IPS-18c (cell line): ENCODE measurements around the gene SEMA6B.
"Not testable (repeated sequence)": the region's sequence is repeated elsewhere in the genome, so short reads cannot be mapped to it uniquely, and the experiment has no call there.

ENCODE experiments used
- H3K4me3 ChIP-seq: 2 replicates; pipeline ENCODE4 v1.7.0; 2013; ENCODE audit warnings: low read depth, mild to moderate bottlenecking, low read length, moderate library complexity; ENCODE audit not compliant: insufficient read depth
- H3K9me3 ChIP-seq: one replicate; pipeline ENCODE4 v1.6.1; 2013; ENCODE audit warnings: mild to moderate bottlenecking, low read length, moderate library complexity; ENCODE audit not compliant: control insufficient read depth, insufficient read depth

The SEMA6B gene

GRCh38 chr19:4578552-4579248 is 19.2 kb upstream of the SEMA6B start:
- H3K9me3 ChIP-seq, result no peaks in the 10 kb centered on the region
- H3K4me3 ChIP-seq, result no peak overlapping the region; the same call in 1 of the 2 replicates

GRCh38 chr19:4577020-4577782 is 17.7 kb upstream of the SEMA6B start:
- no peak overlapping the region for H3K4me3 ChIP-seq

GRCh38 chr19:4576016-4576933 is 16.8 kb upstream of the SEMA6B start:
- Histone ChIP-seq H3K9me3 (no peaks in the 10 kb centered on the region), H3K4me3 (no peak overlapping the region)

More at GRCh38 chr19:4577020-4577782, 17.7 kb upstream of the SEMA6B start:
- H3K9me3 ChIP-seq, result no peaks in the 10 kb centered on the region

GRCh38 chr19:4575267-4576015 is 16.0 kb upstream of the SEMA6B start:
- peak overlapping the region; percentile 11 for H3K4me3 ChIP-seq
- no peaks in the 10 kb centered on the region for H3K9me3 ChIP-seq

- no peaks in the 10 kb centered on the region for H3K9me3 ChIP-seq
- H3K4me3 ChIP-seq, result no peak overlapping the region
Observed at GRCh38 chr19:4573682-4574081, 14.2 kb upstream of the SEMA6B start.

GRCh38 chr19:4571305-4571917 is 11.9 kb upstream of the SEMA6B start:
- no peaks in the 10 kb centered on the region for H3K9me3 ChIP-seq

GRCh38 chr19:4570916-4571304 is 11.4 kb upstream of the SEMA6B start:
- no peak overlapping the region for H3K4me3 ChIP-seq
- no peaks in the 10 kb centered on the region for H3K9me3 ChIP-seq

More at GRCh38 chr19:4571305-4571917, 11.9 kb upstream of the SEMA6B start:
- H3K4me3 ChIP-seq, result no peak overlapping the region

- Histone ChIP-seq H3K4me3 (no peak overlapping the region), H3K9me3 (no peaks in the 10 kb centered on the region)
Observed at GRCh38 chr19:4570402-4570801, 10.9 kb upstream of the SEMA6B start.

GRCh38 chr19:4568886-4569285 is 9.4 kb upstream of the SEMA6B start:
- no peak overlapping the region for H3K4me3 ChIP-seq
- no peaks in the 10 kb centered on the region for H3K9me3 ChIP-seq

- H3K9me3 ChIP-seq, result no peaks in the 10 kb centered on the region
- H3K4me3 ChIP-seq, result no peak overlapping the region
Observed at GRCh38 chr19:4567584-4568071, 8.1 kb upstream of the SEMA6B start.

GRCh38 chr19:4566402-4567051 is 7.0 kb upstream of the SEMA6B start:
- Histone ChIP-seq H3K9me3 (no peaks in the 10 kb centered on the region), H3K4me3 (no peak overlapping the region)

GRCh38 chr19:4563562-4563961 is 4.1 kb upstream of the SEMA6B start:
- H3K4me3 ChIP-seq, H3K9me3 ChIP-seq: not testable (repeated sequence)

GRCh38 chr19:4562085-4562484 is 2.6 kb upstream of the SEMA6B start:
- not testable (repeated sequence) for H3K9me3 ChIP-seq, H3K4me3 ChIP-seq

- no peak overlapping the region for H3K4me3 ChIP-seq
Observed at GRCh38 chr19:4557971-4558941, 1.2 kb downstream of the SEMA6B start.

More at GRCh38 chr19:4557971-4558941, 1.2 kb downstream of the SEMA6B start:
- H3K9me3 ChIP-seq, result no peaks in the 10 kb centered on the region
